SKM-1 (cell line): ENCODE measurements around the gene TENM3.

Experiments used
- DNase-seq: peaks from one replicate; lab custom pipeline; 2025; ENCODE audit not compliant: unreplicated experiment; lab: John Stamatoyannopoulos, UW

TENM3 gene

GRCh38 chr4:182716192-182716591 is 473.0 kb downstream of the TENM3 start:
- DNase-seq = no peak

GRCh38 chr4:182717788-182718583 is 474.8 kb downstream of the TENM3 start:
- no peak for DNase-seq

- no peak for DNase-seq
These were observed 481.2 kb downstream of the TENM3 start for GRCh38 chr4:182724414-182724813.

GRCh38 chr4:182729516-182729915 is 486.3 kb downstream of the TENM3 start:
- no peak for DNase-seq

DNA sequence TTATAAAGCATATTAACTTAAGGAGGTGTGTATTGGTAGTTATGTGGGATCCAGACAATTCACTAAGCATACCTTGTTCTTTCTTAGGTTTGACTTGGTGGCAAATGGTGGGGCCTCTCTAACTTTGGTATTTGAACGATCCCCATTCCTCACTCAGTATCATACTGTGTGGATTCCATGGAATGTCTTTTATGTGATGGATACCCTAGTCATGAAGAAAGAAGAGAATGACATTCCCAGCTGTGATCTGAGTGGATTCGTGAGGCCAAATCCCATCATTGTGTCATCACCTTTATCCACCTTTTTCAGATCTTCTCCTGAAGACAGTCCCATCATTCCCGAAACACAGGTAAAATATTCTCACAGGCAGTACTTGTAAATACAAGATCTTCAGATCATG is 487.6 kb downstream of the TENM3 start:
- DNase-seq = no peak

- no peak for DNase-seq
These were observed 493.0 kb downstream of the TENM3 start for GRCh38 chr4:182736207-182736606.

- DNase-seq = no peak
These were observed 495.3 kb downstream of the TENM3 start for GRCh38 chr4:182738283-182739047.

GRCh38 chr4:182740256-182740655 is 497.1 kb downstream of the TENM3 start:
- DNase-seq = no peak

GRCh38 chr4:182741054-182741453 is 497.9 kb downstream of the TENM3 start:
- no peak for DNase-seq

GRCh38 chr4:182741914-182742313 is 498.7 kb downstream of the TENM3 start:
- DNase-seq = no peak

GRCh38 chr4:182743815-182744214 is 500.6 kb downstream of the TENM3 start:
- no peak for DNase-seq

DNA sequence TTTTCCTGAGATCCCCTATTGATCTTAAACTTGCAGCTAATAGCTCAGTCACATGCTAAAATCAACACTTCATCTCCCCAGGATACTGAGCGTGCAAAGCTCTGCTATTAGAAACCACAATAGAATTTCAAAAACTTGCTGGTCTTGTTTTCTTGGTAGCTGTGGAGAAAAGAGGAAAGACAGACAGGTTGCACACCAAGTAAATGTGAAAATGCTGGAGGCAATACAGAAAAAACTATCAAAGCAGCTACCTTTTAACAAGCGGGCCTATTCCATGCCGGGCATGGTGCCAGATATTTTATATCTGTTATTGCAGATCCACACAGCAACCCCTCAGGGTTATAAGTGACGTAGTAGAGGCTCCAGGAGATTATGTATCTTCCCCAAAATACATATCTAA is 502.0 kb downstream of the TENM3 start:
- DNase-seq = no peak

DNA sequence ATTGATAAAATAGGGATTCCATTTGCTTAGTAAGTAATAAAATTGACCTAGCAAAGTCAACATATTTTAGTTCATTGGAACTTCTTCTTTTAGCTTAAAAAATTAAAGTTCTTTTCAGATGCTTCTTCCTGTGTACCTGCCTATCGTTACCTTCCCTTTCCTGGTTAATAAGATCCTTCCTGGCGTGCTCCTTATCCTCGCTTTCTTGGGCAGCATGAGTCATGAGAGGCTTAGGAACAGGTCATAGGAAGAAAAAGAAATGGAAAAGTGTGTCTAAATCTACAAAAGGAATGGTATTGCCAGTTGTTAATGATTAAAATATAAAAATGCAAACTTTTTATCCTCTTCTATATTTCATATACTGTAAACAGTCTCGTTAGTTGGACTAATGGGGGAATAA is 503.7 kb downstream of the TENM3 start:
- DNase-seq = no peak

DNA sequence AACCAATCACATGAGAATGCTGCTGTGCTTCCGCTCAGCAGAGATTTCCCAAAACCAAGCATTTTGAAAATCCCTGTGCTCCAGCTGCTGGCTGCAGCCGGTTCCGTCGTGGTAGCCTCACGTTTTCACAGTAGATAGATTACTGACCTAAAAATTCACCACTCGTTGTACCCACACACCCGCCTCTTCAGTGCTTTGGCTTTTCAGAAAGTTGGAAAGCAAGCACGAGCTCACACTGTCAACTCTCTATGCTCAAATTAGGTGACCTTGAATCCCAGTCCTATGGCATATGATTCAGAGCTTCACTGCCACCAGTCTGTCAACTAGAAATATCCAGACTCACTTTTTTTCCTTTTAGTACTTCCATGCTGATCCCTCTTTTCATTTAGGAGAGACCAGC is 505.1 kb downstream of the TENM3 start:
- no peak for DNase-seq

GRCh38 chr4:182748949-182749348 is 505.7 kb downstream of the TENM3 start:
- no peak for DNase-seq

- no peak for DNase-seq
These were observed 506.5 kb downstream of the TENM3 start for GRCh38 chr4:182749667-182750167.

DNA sequence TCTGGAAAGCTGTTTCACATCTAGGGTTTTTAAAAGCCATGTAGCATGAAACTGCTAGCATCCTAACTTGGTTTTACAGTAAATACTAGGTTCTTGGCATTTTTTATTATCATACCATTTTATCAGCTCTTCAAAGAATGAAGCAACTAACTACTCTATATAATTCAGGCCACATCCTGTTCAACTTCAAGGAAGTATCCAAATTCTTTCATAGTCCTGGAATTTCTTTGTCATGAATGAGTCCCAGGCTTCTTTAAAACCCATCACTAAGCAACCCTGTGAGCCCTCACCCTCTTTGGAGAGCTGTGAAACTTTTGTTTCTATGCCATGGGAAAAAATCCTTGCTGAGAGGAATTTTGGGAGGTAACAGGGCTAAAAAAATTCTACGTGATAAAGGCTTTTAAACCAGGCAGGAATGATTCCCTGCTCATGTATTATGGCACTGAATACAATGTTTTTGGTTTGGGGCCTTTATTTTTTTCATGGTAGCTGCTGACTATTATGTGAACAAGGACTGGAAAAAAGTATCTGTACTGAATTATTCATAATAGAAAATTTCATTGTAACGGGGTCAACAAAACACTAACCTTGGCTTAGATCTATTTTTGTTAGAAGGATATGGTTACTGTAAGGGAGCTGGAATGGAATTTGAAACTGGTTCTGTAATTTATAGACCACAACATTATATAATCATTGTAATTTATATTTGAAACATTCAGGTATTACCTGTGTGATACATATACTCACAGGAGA is 509.1 kb downstream of the TENM3 start:
- DNase-seq = no peak

GRCh38 chr4:182754895-182755294 is 511.7 kb downstream of the TENM3 start:
- no peak for DNase-seq

DNA sequence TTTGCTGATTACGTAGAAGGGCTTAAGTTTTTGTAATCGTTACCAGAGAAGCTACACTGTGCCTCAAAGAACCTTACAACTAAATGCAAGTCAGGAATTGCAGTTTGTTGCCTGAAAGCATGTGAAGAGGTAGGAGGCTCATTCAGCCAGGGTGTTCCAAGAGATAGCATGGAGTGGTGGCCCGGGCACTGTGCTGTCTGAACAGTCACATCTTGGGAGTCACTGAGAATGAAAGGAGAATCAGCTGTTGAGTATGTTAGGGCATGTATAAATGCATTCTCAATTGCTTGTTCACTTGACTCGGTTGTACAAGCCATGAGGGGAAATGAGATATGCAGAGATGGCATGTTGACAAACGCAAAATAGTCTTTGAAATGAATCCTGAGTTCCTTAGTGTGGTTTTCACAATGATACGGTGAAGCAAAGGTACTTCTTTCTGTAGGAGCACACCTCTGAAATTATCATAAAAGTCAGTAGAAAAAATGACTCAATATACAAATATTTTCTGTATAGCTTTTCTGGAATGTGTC is 513.0 kb downstream of the TENM3 start:
- DNase-seq = no peak

- no peak for DNase-seq
These were observed 515.1 kb downstream of the TENM3 start for GRCh38 chr4:182758273-182758672.

DNA sequence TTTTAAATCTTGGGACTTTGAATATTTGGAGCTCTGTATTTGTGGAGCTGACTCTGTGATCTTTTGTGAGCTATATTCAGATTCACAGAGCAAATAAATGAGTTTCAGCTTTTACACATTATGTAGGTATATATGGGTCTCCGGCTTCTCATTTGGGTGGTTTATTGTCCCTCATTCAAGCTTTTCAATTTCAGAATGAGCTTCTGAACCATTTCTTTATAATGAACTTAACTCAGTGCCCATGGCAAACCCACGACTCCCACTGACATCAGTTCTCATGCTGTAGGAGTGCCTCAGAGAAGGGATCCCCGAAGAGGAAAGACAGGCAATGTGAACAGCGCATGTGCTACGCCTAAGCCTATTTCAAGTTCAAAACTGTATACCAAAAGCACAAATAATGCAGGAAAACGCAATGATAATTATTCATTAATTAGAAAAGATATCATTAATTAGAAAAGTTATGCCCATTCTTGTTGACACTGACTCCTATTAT is 517.4 kb downstream of the TENM3 start:
- DNase-seq = no peak
